ENCODE data around the gene CTRB1.
"Not testable (repeated sequence)": the region's sequence is repeated elsewhere in the genome, so short reads cannot be mapped to it uniquely, and the experiment has no call there.

The CTRB1 gene

DNA sequence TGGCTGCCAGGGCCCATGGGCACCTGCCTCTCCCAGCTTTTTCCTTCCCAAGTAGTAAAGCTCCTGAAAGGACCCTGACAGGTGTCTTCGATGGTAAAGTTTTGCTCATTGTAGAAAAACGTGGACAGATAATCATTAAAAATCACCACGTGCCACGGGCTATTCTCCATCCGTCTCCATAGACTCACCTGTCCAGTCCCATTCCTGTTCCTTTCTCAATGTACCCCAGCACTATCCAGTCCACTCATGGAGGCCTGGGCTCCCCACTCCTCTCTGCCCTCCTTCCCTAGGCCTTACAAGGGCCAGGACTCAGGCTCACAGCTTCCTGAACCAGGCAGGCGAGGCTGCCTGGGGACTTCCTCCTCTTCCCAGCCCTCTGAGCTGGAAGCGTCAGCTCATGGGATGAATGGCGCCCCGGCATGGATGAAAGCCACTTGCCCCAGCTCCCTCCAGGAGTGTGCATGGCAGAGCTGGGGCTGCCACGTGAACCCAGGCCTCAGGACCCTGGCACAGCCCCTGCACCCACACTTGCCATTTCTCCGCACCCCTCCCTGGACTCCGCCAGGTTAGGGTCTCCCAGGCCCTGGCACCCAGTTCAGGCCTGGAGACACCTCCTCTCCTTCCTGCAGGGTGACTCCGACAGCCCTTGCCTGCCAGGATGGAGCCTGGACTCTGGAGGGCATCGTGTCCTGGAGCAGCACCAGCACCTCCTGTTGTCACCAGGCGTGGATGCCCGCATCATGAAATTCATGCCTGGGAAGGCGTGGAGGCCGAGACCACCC lies 8.8 kb downstream of the CTRB1 start:
- no peak for DNase-seq

DNA sequence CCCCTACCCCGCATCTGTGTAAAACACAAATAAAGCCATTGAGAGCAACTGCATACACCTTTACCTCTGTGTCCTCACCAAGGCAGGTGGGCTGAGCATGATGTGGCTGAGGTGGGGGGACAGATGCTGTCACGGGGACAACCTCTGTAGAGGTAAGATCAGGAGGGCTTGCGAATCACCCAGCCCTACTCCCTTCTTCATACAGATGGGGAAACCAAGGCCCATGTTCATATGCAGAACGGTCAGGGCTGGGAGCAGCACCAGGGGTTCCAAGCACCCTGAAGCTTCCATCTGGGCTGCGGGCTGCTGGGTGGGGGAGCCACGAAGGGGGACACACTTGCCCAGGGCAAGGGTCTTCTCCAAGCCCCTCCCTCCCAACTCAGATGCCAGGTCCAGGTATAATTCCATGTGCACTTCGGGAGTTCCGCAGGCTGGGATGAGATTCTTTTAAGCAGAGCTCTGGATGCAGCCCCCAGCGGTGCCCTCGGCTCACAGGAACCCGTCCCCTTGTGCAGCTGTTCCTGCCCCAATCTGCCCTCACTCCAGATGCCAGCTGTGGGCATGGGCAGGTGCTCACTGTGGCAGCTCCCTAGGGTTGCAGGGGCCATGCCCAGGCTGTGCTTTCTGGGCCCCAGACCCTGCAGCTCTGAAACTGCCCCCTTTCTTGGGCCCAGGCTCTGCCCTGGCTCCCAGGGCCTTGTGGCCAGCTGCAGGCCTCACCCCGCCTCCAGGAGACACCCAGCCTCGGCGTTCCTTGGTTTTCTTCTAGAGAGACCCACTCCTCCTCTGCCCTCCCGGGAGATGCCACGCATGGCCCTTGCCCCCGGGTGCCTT lies 9.6 kb downstream of the CTRB1 start:
- DNase-seq: no peak

DNA sequence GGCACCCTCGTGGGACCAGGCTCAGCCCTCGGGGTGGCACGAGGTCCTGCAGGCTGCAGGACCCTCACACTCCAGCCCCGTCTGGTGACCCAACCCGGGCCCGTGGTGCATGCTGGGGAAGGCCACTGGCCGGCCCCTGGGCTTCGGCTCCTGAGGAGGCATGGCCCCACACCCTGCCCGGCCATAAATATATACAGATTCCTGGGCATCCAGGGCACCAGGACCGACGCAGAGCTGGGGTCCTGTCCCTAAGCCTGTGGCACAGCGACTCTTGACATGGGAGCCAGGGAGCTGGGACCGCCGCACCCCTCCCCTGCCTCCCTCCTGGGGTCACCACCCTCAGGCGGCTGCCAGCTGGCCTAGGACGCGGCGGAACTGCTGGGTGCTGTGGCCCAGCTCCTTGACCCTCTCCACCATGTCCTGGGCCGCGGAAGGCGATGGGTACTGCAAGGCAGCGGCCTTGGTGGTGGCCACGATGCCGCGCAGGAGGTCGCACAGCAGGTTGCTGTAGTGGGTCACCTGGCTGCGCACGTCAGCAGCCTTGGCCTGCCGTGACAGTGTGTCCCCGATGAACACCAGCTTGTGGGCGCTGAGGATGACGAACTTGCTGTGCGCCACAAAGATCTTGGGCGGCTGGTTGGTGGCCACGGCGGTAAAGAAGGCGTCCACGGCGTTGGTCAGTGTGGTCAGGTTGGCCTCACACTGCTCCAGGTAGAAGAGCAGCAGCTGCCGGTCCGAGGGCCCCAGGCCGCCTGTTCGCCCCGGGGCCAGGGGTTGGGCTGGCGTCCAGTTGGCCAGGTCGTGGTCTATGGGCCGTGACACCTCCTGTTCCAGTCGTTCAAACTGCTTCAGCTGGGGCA lies 10.6 kb downstream of the CTRB1 start:
- DNase-seq: no peak

DNA sequence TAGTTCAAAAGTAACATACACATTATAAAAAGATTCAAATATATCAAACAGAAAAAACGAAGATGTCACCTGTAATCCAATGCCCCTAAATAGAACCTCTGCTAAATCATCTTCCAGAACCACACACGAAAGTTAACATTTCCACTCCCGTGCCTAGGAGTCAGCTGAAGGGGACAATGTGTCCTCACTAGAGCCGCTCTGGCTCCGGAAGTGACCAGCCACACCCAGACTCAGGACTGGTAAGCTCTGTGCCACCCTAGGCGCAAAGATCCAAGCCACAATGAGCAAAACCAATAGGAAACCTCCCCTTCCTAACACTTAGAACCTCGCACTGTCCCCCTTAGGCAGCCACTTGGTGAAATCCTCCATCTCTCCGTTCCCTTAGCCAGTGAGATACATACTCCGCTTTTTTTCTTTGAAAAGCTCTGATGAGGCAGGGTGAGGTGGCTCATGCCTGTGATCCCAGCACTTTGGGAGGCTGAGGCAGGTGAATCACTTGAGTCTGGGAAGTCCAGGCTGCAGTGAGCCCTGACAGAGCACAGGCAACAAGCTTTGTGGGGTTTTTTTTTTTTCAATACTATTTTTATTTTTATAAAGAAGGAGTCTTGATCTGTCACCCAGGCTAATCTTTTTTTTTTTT lies 11.8 kb downstream of the CTRB1 start:
- no peak for DNase-seq

DNA sequence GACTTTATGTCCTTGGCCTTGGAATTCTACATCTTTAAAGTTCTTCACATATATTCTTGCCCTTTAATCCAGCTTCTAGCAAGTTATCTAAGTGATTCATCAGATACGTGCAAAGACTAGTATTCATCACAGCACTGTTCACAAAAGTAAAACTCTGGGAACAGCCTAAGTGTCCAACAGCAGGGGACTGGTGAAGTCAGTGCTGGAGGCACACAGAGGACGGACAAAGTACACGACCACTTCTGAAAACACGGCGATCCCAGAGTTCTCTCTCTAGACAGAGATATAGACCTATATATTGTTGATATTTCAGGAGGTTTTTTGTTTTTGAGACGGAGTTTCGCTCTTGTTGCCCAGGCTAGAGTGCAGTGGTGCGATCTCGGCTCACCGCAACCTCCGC lies 12.8 kb downstream of the CTRB1 start:
- DNase-seq: no peak

DNA sequence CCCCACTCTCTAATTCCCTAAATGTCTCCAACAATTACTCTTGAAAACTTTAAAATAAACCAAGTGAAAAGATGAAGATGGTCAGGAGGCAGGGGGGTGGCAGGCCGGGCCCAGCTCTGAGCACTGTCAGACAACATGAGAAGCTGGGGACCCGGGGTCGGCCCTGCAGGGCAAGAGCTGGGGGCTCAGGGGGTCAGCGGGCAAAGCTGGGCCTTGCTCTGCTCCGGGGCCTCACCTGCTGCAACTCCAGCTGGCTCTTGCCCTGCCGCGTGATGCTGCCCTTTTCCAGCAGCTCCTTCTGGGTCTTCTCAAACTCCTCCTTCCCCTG lies 14.8 kb downstream of the CTRB1 start:
- no peak for DNase-seq

DNA sequence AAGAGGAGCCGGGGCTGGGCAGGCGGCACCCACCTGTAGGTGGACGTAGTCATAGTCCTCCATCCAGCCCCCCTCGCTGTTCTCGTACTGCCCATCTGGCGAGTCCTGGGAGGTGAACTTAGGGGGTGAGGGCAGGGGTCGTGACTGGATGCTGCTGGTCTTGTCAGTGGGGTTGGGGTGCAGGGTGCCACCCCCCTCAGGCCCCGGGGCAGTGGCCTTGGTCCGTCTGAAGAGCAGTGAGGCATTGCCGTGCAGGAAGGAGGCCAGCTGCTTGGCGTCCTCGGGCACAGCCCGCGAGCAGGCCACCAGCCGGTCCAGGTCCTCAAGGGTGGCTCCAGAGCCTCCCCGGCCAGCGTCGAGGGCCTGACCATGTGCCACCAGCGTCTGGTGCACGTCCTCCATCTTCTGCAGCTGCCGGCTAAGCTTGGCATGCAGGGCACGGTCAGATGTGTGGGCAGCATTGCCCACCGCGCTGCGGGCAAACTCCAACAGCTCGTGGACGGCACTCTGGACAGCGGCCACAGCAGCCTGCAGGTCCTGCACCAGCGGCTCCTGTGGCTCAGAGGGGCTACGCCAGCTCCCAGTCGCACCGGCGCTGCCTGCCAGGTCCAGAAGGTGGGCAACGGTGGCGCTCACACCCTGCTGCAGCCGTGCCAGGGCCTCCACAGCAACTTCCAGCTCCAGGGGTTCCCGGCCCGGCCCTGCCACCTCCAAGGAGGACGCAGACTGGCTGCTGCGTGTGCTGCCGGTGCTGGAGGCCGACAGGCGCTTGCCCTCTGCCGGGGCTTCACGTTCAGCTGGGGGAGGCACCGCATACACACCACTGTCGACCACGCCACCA lies 16.3 kb downstream of the CTRB1 start:
- no peak for DNase-seq

DNA sequence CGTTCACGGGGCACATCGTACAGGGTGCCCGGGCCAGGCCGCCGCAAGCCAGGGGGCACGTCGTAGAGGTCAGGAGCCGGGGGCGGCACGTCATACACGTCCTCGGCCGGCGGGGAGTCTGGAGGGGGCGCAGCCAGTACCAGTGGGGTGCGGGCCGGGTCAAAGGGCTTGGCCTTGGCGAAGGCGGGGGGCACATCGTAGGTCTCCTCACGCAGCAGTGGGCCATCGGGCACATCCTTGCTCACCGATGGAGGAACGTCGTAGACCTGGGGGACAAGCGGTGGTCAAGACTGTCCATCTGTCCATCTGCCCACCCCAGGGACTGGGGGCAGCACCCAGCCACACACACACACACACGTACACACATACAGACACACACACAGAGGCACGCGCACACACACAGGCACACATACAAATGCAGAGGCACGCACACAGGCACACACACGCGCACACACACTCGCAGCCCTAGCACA lies 17.0 kb downstream of the CTRB1 start:
- DNase-seq: no peak

DNA sequence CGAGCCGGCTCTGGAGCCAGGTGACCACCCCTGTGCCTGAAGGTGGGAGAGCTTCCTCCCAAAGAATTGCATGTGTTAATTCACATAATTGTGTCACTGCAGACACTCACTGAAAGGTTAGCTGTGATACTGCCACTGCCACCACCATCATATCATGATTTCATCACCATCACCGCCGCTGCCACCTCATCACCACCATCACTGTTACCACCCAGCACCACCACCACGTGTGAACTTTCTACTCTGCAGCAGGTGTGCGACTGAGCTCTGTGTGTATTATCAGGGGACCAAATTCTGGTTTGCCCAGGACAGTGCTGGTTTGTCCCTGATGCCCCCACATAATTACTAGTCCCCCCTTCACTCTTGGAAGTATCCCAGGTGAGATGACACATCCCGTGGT lies 17.4 kb downstream of the CTRB1 start:
- DNase-seq: no peak

DNA sequence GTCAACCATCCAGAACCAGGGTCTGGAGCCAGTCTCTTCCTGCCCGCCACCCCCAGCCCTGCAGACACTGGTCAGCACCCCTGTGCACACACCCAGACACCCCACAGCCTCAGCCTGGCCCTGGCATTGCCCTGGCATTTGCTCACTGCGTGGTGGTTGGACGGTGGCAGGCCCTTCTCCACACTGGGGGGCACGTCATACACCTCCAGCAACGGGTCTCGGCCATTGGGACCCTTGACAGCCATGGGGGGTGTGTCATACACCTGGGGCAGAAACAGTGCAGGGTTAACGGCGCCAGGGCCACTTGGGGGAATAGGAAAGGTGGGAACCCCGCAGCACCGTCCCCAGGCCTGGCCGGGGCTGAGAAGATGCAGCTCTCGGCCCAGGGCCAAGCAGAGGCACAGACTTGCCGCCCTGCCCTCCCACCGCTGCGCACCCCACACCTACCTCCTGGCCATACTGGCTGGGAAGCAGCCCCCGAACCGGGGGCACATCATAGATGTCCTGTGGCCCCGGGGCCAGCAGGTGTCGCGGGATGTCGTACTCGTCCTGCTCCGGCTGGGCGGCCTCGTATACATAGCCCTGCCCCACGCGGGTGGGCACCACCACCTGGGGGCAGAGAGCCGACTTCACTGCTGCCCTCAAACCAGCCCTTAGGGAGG lies 18.1 kb downstream of the CTRB1 start:
- no peak for DNase-seq

DNA sequence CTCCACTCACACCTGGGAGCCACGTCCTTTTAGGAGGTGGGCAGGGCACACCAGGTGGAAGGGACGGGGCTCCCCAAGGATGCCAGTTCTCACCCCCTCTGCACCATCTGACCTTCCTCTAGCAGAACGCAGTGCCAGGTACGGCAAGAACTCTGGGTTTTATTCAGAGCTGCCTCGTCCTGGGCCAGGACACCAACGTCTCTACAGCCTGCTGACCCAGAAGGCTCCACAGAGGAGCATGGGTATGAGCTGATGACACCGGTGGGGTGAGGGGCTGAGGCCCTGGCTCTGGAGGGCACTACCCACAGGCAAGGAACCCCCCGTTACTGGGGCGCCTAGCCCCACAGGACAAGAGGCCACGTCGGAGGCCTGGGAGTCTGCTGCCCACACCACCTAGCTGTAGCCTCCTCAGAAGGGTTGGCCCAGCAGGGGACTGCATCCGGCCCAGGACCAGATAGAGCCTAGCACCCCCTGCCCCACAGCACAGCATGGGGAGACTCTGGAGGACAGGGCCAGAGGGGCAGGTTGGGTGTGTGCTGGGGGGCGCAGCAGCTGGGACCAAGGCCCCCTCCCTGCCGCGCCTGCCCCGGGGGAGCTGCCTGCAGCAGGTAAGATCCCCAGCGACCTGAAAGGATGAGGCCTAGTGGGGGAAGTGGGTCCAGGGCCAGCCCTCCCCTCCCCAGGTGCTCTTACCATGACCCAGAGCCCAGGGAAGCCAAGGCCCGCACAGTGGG lies 18.8 kb downstream of the CTRB1 start:
- no peak for DNase-seq

DNA sequence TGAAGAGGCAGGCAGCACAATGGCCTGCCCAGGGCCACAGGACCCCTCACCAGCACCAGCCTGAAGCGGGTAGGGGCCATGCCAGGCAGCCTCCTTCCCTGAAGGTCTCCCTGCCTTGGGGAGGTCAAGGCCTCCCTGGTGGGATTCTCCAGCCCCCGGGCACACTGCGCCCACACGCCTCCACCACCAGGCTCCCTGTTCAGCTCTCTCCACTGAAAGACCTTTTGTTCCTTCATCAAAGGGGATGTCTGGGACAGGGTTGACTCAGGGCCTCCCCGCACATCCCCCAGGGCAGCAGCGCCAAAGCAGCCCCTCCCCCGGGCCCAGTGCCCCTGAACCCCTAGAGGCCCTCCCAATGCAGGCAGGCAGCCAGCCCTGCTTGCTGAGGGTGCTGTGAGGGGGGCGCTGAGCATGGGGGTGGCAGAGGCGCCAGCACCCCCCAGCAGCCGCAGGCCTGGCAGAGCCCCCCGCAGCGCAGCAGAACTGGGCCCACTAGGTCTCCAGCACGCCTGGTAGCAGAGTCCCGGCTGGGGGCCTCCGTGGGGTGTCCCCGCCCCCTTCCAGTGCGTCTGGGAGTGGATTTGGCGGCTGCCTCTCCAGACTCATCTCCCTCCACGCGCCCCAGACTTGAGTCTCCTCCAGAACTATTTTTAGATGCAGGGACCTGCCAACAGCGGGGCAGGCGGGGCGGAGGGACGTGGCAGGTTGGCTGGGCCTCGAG lies 19.5 kb downstream of the CTRB1 start:
- peak; percentile 2 for DNase-seq

DNA sequence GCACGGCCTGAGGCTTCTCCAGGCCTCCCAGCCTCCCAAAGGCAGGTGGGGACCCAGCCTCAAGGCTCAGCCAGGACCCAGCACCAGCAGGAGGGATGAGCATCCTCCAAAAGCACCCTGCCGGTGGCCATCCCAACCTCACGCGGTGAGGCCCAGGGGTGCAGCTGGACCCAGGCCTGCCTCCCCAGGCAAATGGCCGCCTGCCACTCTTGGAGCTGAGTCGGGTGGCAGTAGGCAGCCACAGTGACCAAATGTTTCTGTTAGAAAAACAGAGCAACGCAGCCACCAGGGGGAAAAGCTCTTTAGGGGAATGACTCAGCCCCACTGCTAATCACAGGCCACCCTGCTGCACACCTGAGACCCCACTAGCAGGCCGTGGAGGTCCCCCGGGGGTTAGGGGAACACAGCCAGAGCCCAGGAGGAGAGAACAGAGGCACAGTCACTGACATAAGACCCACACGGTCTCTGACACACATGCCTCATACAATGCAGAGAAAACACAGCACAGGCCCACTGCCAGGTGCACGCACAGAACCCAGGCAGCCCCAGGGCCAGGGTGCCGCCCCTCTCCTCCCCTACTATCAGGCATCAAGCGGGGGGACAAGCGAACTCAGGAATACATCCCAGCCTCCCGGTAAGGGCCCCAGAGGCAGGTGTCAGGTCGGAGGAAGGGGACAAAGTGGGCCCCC lies 20.2 kb downstream of the CTRB1 start:
- DNase-seq: no peak

DNA sequence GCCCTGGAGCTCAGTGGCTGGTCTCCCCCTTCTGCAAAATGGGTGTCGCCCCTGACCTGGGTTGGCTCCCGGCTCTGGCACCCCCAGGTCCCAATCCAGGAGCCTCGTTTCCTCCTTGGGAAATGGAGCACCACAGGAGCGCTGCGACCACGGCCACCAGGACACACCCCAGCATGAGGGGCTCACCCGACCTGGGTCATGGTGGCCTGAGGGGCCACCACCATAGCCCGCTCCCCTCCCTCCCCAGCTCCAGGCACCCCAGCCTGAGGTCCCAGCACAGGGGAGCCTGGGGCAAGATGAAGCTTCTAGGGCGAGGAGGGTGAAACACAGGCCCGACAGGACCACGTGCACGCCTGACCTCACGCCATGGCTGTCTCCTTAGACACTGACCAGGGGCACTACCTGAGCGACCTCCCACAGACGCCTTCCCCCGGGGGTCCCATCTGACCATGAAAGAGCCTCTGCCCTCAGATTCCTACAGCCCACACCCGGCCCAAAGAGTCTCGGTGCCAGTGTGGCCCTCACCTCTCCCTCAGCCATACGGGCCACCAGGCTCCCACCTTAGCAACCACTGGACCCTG lies 20.8 kb downstream of the CTRB1 start:
- DNase-seq: no peak

DNA sequence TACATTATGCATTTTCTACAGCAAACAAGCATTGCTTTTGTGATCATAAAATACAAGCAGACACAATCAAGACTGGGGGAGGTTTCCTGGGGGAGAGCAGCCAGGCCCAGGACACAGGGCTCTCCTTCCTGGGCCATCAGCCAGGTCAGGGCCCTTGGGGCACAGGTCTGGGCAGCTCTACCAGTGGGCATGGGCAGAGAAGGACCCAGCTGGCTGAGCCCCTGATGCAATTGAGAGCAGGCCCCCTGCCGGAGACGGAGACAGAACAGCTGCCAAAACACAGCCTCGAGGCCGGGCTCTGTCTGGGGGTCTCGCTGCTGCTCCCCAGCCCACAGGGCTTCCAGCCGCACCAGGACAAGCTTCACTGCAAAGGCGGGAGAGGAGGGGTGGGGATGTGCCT lies 21.8 kb downstream of the CTRB1 start:
- DNase-seq: not testable (repeated sequence)

DNA sequence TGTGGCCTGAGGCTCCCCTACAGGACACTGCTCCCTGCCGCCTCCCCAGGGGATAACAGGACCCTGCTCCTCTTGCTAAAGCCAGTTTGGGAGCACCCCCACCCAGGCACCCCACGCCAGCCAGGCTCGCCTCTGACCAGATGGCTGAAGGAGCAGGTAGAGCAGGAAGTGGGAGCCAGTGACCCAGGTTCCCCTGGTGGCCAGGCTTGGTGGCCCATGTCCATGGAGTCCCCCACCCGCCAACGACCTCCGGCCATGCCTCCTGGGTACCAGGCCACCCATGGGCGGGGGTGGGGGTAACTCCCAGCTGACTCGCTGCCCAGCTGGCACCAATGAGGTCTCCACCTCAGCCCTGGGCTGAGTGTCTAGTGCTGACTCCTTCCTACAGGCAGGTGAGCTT lies 22.6 kb downstream of the CTRB1 start:
- DNase-seq: no peak

DNA sequence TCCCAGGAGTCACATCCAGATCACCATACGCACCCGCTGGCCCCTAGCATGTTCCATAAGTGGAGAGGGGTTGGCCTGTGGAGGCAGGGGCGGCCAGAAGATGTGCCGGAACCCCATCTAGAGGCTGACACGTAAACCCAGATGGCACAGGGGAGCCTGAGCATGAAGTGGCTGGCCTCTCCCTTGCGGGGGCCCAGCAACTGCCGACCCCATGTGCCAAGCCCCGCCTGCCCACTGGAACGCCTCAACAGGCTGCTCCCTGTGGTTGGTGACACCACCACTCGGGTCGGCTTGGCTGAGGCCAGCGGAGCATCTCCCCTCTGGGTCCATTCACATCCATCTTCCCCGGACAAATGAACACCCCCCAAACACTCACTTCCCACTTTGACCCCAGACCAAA lies 23.2 kb downstream of the CTRB1 start:
- no peak for DNase-seq

DNA sequence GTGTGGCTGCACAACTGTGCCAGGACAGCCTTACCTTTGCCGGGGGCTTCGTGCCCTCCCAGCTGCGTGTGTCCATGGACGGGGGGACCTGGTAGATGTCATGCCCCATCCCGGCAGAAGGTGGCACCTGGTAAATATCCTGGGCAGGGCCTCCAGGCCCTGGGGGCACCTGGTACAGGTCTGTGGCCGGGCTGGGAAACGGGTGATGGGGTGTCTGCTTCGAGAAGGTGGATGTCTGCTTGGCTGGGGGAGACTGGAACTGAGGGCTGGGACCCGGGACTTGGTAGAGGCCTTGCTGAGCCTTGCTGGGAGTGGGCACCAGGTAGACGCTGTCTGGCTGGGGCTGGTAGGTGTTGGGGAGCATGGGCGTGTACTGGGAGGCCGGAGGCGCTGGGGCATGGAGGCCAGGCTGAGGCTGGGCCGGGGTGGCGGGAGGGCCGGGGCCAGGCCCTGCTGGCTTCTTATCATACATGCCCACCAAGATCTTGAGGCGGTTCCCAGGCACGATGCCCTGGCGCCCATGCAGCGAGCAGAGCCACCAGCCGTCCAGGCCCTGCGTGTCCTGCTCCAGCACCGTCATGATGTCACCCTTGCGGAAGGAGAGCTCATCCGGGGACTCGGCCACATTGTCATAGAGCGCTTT lies 23.8 kb downstream of the CTRB1 start:
- DNase-seq: not testable (repeated sequence)

Data from DMS79 treated with DMSO at 0.1 percent for 48 hours (cell line).